Measurements from ENCODE around the gene EPHA6.
A peak's percentile ranks its signal among the peaks of the same experiment; 100 is the strongest.

The EPHA6 gene

DNA sequence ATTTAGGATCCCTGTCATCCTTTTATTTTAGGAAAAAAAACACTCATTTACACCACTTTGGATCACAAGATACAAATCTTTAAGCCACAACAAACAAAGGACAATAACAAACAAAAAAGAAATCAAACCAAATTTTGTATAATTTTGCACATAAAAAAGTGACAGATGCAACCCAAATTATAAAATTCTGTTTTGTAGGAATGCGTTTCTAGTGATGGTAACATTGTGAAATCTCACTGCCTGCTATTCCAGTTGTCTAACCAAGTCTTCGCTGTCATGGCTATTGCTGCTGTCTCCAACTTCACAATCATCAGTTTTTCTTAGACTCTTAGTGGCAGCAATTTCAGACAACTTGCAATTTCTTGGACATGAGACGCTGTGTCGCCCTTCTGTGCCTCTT, 891.8 kb downstream of the EPHA6 start:
- DNase-seq (ENCODE audit: low read depth), result no peak

DNA sequence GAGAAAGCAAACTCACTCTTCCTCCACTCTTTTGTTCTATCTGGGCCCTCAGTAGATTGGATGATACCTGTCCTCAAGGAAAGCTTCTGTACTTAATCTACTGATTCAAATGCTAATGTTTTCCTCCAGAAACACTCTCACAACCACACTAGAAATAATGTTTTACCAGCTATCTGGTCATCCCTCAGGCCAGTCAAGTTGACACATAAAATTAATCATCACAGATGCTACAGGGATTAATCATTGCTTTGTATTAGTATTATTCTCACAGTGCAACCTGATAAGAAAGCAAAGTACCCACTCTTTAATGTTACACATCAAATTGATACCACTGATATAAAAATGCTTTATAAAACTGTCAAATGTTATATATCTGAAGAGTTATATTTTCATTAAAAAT, 897.3 kb downstream of the EPHA6 start:
- no peak for DNase-seq (ENCODE audit: low read depth)

DNA sequence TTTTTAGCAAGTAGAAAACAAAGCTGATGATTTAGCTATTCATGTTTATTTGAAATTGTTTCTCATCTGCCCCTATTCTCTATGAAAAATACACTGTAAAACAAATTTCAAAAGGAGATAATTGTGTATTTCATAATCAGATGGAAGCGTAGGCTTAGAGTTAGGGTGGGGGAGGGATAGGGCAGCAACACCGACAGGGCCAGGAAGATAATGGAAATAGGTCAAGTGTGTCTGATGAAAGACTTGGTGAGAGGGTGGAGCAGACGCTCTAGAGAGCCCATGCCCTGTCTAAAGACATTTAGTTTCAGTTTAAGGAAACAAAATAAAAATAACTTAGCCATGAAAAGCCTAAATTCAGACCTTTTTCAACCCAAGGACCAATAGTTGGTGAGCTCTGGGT, 898.5 kb downstream of the EPHA6 start:
- no peak for DNase-seq (ENCODE audit: low read depth)

DNA sequence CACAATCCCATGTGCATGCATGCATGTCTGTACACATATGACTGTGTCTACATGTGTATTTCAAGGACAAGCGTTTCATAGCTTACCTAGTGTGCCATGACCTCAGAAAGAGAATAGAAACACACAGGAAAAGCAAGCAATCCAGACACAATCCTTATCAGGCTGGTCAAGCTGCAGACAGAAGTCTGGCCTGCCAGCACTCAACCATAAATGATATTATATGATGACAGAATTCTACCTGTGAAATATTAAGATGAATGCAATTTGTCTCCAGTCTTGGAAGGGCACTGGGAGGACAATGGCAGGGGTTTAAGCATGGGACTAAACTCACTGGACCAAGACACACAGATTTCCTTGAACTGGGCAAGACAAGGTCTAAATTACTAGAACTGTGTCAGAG, 899.2 kb downstream of the EPHA6 start:
- DNase-seq (ENCODE audit: low read depth), result no peak

DNA sequence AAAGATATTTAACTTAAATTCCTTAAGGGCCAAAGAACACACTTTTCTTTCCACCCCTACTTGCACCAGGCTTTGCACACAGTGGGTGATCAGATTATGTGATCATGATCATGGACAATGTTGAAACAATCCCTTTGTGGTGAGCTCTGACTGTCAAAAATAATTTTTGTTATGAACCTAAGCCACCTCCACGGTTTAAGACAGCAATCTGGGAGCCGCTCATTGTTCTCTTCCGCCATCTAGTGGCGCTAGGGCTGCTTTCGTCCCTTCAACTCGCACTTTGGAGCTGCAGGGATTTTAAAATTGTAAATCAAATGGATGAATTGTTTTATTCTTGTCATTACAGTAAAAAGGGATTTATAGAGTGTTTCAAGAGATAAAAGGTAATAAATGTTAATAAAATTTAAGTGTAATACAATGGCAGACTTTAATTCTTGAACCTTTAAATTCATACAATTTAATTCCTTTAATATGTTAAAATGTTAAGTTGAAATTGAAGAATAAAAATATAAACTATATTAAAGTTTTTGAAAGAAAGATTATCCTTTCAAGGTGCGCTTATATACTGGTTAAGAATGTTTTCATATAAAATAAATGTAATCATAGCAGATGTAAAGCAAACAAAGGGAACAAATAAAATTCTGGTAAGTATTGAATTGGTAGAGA, 904.9 kb downstream of the EPHA6 start:
- peak; percentile 34 for DNase-seq (ENCODE audit: low read depth)

DNA sequence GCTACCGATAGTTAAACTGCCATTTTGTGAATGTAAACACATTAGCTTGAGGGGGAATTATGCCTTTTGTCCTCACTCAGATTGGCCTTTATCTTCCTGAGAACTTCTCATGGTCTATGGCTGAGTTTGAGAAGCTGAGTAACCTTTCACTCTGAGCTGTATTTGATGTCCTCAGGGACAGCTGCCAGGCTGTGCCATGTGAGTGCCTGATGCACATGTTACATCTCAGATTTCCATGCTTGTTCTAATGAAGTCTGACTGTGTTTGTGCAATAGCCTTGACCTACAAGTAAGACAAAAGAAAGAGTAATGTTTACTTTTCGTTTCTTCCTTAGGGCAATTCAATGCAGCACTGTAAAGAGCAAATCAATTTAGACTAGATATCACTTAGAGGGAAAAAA, 906.0 kb downstream of the EPHA6 start:
- DNase-seq (ENCODE audit: low read depth), result no peak

DNA sequence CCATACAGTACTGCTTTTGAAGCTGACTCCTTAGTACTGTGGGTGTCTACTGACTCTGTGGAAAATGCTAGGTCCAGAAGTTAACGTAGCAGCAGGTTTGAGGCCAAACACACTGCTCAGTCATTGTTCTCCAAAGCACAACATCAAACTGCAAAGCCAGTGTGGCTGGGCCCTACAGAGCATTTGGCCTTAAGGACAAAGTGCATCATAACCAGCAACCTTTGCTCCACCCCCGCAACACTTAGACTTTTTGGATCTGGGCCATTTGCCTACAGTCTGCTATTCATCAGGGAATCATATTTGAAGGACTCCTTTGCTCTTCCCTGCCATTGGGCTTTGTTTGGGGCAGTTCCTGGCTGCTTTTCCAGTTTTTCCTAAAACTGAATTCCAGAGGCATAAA, 907.1 kb downstream of the EPHA6 start:
- DNase-seq (ENCODE audit: low read depth), result no peak

DNA sequence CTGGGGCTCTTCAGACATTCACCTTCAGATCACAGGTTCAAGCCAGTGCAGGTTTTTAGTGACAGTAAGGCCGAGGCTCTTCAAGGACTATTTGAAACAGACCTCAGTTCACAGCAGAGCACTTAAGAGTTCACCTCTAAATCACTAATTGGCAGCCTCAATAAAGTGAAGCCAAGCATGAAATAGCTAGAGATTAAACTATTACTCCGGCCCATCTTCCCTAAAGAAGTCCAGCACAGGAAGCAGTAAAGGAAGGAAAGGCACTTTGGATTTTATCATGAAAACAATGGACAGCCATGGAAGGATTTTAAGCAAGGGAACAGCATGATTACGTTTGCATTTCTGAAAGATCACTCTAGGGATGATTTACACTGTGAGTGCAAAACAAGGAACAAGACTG, 922.5 kb downstream of the EPHA6 start:
- DNase-seq (ENCODE audit: low read depth), result no peak

DNA sequence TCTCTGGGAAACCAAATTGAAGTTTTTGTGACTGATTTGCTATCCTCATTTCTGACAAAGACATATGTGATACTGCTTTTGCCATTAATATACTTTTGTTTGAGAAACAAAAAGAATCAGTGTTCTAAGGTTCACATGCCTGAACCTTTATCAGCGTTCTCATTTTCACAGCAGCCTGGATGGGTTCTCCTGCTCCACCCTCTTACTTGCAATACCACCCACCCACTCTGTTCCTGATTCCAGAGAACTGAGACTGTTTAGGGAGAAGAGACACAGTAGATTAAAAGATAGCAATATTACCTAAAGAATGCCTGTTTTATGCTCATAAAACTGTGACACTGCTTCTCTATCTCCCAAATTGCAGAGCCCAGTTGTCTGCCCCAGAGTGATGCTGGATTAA, 924.4 kb downstream of the EPHA6 start:
- DNase-seq (ENCODE audit: low read depth), result no peak

DNA sequence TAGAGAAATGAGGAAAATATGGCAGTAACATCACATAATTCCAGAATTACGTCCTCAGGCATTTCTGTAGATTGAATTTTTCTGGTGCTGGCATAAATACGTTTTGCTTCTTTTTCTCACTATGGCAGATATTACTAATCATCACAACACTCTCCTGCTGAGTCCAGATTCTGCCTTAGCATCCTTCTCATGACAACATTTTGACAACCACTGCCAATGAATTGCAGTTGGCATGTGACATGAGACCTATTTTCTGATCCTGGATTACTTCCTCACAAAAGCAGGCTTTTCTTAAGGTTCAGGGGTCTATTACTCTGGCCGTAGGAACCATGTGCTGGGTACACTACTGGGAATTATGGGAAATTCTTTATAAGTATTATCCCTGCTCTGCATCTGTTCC, 927.6 kb downstream of the EPHA6 start:
- no peak for DNase-seq (ENCODE audit: low read depth)

DNA sequence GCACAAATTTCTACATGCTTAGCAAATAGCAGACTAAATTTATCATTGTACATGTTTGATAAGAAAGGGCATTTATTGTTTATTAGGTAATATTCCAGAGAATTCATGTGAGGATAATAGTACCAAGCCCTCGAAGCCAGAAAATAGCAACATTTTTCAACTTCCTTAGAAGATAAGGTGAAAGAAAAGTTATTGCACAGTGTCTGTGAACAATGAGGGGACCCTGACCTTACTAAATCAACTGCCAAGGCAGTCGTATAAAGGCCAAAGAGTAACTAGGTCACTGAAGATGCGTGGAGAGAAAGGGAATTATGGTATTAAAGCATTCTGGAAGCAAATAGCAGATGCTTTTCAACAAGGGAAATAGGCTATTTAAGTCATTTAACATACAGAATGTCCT, 929.9 kb downstream of the EPHA6 start:
- DNase-seq (ENCODE audit: low read depth), result no peak

DNA sequence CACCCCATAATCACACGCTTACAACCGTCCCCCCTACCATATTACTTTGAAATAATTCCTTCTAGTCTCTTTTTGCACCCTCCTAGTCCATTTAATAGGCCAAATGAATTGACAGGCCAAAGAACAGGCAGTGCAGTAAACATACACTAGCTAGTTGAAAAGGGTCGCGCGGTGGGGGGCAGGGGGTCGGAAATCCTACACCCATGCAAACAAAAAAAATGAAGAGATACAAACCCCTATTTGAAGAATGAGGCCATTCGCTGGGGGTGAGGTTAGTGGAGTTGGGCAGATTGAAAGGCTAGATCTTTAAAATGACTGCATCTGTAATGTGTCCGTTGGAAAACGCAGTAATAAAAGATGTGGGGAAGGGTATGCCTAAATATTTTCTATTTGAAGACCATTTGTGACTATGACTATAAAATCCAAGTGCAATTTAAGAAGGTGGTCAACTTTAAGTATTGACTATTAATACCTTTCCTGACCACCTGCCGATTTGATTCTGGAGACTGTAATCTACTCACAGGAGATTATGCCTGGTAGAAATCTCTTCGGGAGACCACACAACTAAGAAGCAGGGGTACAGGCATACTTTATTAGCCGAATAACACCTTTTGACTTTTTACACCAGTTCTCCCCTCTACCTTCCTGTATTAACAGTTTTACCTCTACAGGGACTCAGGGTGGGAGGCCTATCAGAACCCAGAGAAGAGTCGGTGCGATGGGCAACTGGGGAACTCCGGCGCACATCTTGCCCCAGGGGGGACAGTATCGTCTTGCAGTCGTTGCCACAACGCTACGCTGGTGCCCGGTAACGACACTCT, 949.4 kb downstream of the EPHA6 start:
- no peak for DNase-seq (ENCODE audit: low read depth)

DNA sequence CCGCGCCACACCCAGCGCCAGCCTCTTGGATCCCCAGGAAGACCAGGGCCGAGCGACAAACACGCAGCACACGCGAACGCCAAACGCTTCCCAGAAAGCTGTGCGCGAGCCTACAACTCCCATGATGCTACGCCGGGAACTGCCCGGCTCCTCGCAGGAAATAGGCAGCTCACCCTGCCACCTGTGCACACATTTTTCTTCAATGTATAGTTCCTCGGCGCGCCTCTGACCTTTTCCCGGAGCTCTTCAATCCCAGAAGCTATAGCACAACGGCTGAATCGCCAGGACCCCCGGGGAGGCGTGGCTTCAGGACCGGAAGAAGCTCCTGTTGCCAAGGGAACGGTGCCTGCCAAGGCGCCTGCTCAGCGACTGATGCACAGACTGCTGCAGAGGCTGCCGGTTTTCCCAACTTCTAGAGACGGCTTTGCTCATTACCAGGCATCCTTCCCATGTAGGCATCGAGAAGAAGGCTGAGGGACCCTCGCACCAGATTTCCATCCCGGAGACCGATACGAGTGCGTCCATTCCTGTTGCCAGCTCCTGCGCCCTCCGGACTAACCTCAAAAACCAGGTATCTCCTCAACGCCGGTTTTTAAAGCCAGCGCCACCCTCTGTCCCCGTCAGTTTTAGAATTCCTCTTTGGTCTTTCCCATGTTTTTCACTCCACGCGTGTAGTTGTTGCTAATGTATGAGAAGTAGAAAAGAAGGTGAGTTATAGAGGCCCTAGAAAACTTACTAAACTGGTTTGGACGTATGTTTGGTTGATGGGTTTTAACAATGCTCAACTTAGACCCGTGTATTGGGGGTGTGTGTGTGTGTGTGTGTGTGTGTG, 950.2 kb downstream of the EPHA6 start, which contains the start of gene ARL6:
ARL6 (plus strand) TSS at position 352 of the 832 bp plus-strand sequence. CDS start 3,350 bp downstream, outside the sequence.
- DNase-seq (ENCODE audit: low read depth), result peak; percentile 63

DNA sequence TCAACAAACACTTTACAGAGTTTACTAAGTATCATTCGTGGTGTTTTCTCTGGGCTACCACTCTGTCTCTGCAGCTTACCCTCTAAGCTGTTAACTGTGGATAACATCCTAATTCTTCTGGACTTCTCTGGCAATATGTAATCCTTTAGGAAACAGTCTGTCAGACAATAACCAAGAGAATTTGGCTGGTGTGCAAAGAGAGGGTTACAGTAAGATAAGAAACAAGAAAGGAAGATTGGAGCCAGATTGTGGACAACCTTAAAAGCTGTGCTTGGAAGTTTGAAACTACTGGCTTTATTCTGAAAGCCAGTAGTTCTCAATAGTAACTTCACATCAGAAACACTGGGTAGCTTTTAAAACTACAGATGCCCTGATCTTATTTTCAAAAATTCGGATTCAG, 950.9 kb downstream of the EPHA6 start:
- no peak for DNase-seq (ENCODE audit: low read depth)

DNA sequence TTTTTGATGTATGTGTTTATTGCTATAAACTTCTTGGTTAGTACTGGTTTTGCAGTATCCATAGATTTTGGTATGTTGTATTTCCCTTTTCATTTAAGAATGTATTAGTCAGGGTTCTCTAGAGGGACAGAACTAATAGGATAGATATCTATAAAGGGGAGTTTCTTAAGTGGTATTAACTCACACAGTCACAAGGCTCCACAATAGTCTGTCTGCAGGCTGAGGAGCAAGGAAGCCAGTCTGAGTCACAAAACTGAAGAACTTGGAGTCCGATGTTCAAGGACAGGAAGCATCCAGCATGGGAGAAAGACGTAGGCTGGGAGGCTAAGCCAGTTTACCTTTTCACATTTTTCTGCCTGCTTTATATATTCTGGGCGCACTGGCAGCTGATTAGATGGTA, 958.5 kb downstream of the EPHA6 start:
- DNase-seq (ENCODE audit: low read depth), result no peak

DNA sequence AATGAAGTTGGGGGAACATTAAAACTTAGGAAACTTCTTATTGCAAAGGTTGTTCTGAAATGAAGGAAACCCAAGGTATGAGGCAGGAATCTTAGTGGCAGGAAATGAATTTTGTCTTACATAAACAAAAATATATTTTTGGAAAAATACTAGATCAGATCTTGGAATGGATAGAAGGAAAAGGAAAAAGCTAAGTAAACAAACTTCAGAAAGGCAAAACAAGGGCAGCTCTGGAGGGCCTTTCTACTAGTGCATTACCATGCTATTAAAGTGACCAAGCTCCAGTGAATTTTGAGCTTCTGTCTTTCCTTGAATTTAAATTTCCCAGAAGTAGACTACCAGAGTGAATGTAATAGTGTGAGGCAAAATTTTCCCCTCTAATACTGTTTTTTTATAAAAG, 963.8 kb downstream of the EPHA6 start:
- DNase-seq (ENCODE audit: low read depth), result no peak

DNA sequence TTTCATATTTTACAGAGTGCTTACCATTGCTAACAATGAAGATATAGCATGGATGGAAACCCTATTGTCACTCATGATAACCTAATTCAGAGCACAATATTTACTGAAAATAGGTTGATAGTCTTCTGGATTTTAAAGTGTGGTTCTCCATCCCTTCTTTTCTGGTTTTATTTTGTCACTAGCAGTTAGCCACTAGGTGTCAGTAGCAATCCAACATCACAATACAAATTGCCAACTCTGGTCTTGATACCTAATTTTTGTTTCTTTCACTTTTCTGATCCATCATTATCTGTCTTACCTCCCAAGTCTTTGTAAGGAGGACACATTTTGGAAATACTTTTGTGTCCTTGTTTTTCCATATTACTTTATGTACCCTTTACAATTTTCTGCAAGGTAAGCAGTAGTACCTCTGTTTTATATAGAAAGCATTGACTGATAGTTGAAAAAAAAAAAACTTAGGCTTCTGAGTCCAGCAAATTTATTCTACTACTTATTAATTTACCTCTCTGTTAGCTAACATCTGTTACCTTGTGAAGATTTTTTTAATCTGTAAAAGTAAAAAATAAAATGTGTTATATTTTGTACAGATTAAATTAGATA, 979.1 kb downstream of the EPHA6 start:
- peak; percentile 30 for DNase-seq (ENCODE audit: low read depth)

DNA sequence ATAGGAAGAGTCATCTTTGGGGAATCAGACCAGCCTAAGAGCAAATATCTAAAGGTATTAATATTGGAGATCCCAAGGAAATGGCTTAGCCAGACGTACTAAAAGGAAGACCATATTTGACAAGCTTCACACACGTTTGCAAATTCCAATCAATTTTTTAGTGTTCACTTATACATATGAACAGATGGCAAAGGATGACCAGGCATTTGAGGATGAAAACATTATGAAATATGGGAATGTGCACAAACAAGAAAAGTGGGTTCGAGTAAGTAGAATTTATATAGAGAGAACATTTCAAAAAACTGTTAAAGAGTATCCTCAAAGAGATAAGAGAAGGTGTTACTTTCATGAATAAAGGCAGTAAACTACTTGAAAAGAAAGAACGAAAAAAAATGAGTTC, 981.6 kb downstream of the EPHA6 start:
- no peak for DNase-seq (ENCODE audit: low read depth)

All from GM04504 (cell line).